Glutamatergic neuron (in vitro differentiated cells): Measurements from ENCODE around the gene DDX39B. TPM values are rescaled to one million over a fixed set of nuclear protein-coding genes. Genes with fewer than 3 reads are reported as not detected.

ENCODE experiments used
- DNase-seq: peaks from one replicate; pipeline ENCODE4 v3.0.0; 2022
- H3K27ac Mint-ChIP-seq: one replicate; pipeline ENCODE4 v1.8.0; 2020; ENCODE audit warnings: mild to moderate bottlenecking, mixed read lengths, inconsistent platforms; ENCODE audit not compliant: unreplicated experiment
- H3K27me3 Mint-ChIP-seq: one replicate; pipeline ENCODE4 v1.8.0; 2020; ENCODE audit warnings: mild to moderate bottlenecking, moderate library complexity, mixed read lengths, inconsistent platforms; ENCODE audit not compliant: unreplicated experiment
- H3K36me3 Mint-ChIP-seq: one replicate; pipeline ENCODE4 v1.8.0; 2020; ENCODE audit warnings: mild to moderate bottlenecking, mixed read lengths, inconsistent platforms; ENCODE audit not compliant: unreplicated experiment
- H3K4me1 Mint-ChIP-seq: one replicate; pipeline ENCODE4 v1.8.0; 2020; ENCODE audit warnings: mild to moderate bottlenecking, low read depth, mixed read lengths, inconsistent platforms; ENCODE audit not compliant: unreplicated experiment
- H3K4me3 Mint-ChIP-seq: one replicate; pipeline ENCODE4 v1.8.0; 2020; ENCODE audit warnings: mild to moderate bottlenecking, mixed read lengths, inconsistent platforms; ENCODE audit not compliant: unreplicated experiment
- H3K9me3 Mint-ChIP-seq: one replicate; pipeline ENCODE4 v1.8.0; 2020; ENCODE audit warnings: mild to moderate bottlenecking, moderate library complexity, mixed read lengths, inconsistent platforms; ENCODE audit not compliant: unreplicated experiment
- total RNA-seq: library from RNA; stranded (reverse); fragmentation: NEBNext Ultra II Directional; extraction: Animal tissue kit (Norgen Biotek cat#: 25700); gene quantifications from one replicate; pipeline ENCODE4 v1.2.1, GENCODE V29; 2021; ENCODE audit not compliant: unreplicated experiment
- TF ChIP-seq, protein P1 (sequence below): fragments of 200-600 bp; sonication (generic); IDR thresholded peaks from one replicate; pipeline ENCODE4 v1.5.0; 2021; ENCODE audit not compliant: partially characterized antibody, unreplicated experiment

Gene DDX39B
- total RNA-seq, 1 donor from 2014 or later: 526 TPM

DNA sequence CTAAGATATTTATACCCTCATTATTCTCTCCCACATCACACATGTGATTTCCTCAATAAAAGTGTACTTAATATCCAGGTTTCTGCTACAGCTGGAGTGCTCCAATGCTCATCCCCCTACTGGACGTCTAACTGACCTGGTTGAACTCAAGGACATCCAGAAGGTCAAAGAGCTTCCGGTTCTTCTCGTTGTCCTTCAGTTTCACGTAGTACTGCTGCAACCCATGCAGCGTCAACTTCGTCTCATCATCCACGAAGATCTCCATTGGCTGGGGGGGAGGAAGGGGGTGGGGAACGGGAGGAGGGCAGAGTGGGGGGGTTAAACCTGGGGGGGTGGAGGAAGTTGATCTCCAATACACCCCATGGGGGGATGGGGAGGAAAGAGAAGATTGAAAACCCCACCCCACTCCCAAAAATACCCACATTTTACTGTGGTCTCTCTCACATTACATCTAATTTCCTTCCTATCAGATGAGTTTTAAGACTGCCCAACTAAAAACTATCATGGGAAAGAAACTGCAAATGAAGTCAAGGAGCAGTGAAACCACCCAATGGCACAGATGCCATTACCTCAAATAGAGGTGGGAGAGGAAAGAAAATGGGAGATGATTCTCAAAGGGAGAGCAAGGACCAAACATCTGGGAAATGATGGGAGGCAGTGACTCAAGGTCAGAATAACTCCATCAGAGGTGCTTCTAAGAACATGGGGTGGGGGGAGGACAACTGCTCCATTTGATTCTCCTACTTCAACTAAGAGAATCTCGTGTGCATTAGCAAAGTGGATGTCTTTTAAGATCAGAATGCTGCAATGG is 9.0 kb downstream of the DDX39B start:
- no peak overlapping the region for H3K27ac Mint-ChIP-seq
- TF ChIP-seq, protein P1, sequence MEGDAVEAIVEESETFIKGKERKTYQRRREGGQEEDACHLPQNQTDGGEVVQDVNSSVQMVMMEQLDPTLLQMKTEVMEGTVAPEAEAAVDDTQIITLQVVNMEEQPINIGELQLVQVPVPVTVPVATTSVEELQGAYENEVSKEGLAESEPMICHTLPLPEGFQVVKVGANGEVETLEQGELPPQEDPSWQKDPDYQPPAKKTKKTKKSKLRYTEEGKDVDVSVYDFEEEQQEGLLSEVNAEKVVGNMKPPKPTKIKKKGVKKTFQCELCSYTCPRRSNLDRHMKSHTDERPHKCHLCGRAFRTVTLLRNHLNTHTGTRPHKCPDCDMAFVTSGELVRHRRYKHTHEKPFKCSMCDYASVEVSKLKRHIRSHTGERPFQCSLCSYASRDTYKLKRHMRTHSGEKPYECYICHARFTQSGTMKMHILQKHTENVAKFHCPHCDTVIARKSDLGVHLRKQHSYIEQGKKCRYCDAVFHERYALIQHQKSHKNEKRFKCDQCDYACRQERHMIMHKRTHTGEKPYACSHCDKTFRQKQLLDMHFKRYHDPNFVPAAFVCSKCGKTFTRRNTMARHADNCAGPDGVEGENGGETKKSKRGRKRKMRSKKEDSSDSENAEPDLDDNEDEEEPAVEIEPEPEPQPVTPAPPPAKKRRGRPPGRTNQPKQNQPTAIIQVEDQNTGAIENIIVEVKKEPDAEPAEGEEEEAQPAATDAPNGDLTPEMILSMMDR: no peak
- peaks cover 8% of the 10 kb centered on the region for H3K36me3 Mint-ChIP-seq
- H3K4me3 Mint-ChIP-seq: no peak overlapping the region
- H3K9me3 Mint-ChIP-seq: peaks cover 3% of the 10 kb centered on the region
- peaks cover 8% of the 10 kb centered on the region for H3K27me3 Mint-ChIP-seq
- peaks cover 3% of the 10 kb centered on the region for H3K4me1 Mint-ChIP-seq
- DNase-seq: no peak

DNA sequence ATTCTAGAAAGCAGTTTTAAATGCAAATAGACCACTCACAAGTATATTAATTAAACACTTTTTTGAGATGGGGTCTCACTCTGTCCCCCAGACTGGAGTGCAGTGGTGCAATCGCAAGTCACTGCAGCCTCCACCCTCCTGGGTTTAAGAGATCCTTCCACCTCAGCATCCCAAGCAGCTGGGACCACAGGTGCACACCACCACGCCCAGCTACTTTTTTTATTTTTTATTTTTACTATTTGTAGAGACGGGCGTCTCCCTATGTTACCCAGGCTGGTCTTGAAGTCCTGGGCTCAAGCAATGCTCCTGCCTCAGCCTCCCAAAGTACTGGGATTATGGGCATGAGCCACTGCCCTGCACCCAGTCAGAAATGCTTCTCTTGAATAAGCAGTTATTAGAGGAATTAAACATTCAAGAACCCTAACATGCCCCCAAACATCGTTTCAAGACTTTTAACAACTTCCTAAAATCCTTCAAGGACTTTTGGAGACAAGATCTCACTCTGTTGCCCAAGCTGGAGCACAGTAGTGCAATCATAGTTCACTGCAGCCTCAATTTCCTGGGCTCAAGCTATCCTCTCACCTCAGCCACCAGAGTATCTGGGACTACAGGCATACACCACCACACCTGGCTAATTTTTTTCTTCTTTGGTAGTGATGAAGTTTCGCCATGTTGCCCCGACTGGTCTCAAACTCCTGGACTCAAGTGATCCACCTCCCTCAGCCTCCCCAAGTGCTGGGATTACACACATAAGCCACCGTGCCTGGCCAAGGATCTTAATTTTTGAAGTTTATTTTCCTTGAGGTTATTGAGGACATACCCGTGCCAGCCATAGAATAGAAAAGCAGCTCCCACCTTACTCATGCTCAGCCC is 9.8 kb downstream of the DDX39B start:
- no peak for DNase-seq
- Mint-ChIP-seq H3K4me3 (no peak overlapping the region), H3K27ac (no peak overlapping the region), H3K9me3 (peaks cover 3% of the 10 kb centered on the region), H3K4me1 (peaks cover 3% of the 10 kb centered on the region), H3K36me3 (peaks cover 8% of the 10 kb centered on the region), H3K27me3 (peaks cover 8% of the 10 kb centered on the region)
- TF ChIP-seq, protein P1: no peak

GRCh38 chr6:31531162-31531561 is 10.6 kb downstream of the DDX39B start:
- H3K36me3 Mint-ChIP-seq: peaks cover 8% of the 10 kb centered on the region
- no peak overlapping the region for H3K27ac Mint-ChIP-seq
- no peak for DNase-seq
- H3K9me3 Mint-ChIP-seq: peaks cover 3% of the 10 kb centered on the region
- TF ChIP-seq, protein P1: no peak
- peaks cover 3% of the 10 kb centered on the region for H3K4me1 Mint-ChIP-seq
- H3K27me3 Mint-ChIP-seq: peaks cover 8% of the 10 kb centered on the region
- H3K4me3 Mint-ChIP-seq: no peak overlapping the region

DNA sequence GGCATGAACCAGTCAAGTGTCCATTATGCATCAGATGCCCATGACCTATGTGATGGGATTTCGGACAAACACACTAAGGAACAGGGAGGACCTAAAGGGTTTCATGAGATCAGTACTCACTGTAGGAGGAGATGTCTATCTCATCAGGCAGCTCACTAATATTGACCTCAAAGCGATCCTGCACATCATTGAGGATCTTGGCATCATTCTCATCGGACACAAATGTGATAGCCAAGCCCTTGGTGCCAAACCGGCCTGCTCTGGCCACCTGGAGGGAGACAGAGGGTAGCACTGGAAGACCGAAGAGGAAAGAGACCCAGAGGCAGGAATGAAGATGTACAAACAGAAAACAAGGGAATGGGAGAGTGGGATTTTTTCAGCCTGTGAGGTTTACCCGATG is 11.1 kb downstream of the DDX39B start:
- Mint-ChIP-seq H3K4me1 (peaks cover 3% of the 10 kb centered on the region), H3K27ac (no peak overlapping the region), H3K27me3 (peaks cover 8% of the 10 kb centered on the region), H3K36me3 (peaks cover 8% of the 10 kb centered on the region), H3K4me3 (no peak overlapping the region), H3K9me3 (peaks cover 3% of the 10 kb centered on the region)
- DNase-seq: no peak
- TF ChIP-seq, protein P1: no peak
